Measurements from ENCODE around the gene USP53.

- TF ChIP-seq TSHZ2 (CRISPR knock-in tag; IDR thresholded peaks at IDR 0.05): no peak
- no peak for TF ChIP-seq CSDC2 (CRISPR knock-in tag; IDR thresholded peaks at IDR 0.05)
Measured at GRCh38 chr4:119227690-119228089, 15.2 kb downstream of the USP53 start.
